Thyroid gland (tissue), 4 donors: ENCODE results near the gene DOLK.
A peak's percentile ranks its signal among the peaks of the same experiment; 100 is the strongest.

ENCODE experiments used
- CTCF ChIP-seq, 6 experiments: fragments of 200-600 bp in 3 of 6; fragments of 450-650 bp in 3 of 6; sonication (generic) in 3 of 6; IDR thresholded peaks; one replicate each; pipeline ENCODE4 v1.5.1; 2016 to 2019; ENCODE audit warnings: antibody characterized with exemption in 6 of 6, mild to moderate bottlenecking in 2 of 6, inconsistent platforms in 1 of 6, moderate library complexity in 1 of 6
- POLR2A ChIP-seq, 2 donors: fragments of 450-650 bp; IDR thresholded peaks; one replicate each; pipeline ENCODE4 v1.6.1; 2017; ENCODE audit warnings: antibody characterized with exemption in 2 of 2, mild to moderate bottlenecking in 2 of 2, moderate library complexity in 1 of 2

GRCh38 chr9:128912270-128912853 is 35.0 kb downstream of the DOLK start:
- no peak for TF ChIP-seq CTCF (IDR thresholded peaks at IDR 0.05)
- TF ChIP-seq POLR2A (IDR thresholded peaks at IDR 0.05) = peak in 1 of 2 donors; percentile 33
